ENCODE data around the gene HUNK. TPM values are rescaled to one million over a fixed set of nuclear protein-coding genes. Genes with fewer than 3 reads are reported as not detected.
A peak's percentile ranks its signal among the peaks of the same experiment; 100 is the strongest.

Gene HUNK
- total RNA-seq, 1 donor from 2014 or later, result 2.8 TPM

DNA sequence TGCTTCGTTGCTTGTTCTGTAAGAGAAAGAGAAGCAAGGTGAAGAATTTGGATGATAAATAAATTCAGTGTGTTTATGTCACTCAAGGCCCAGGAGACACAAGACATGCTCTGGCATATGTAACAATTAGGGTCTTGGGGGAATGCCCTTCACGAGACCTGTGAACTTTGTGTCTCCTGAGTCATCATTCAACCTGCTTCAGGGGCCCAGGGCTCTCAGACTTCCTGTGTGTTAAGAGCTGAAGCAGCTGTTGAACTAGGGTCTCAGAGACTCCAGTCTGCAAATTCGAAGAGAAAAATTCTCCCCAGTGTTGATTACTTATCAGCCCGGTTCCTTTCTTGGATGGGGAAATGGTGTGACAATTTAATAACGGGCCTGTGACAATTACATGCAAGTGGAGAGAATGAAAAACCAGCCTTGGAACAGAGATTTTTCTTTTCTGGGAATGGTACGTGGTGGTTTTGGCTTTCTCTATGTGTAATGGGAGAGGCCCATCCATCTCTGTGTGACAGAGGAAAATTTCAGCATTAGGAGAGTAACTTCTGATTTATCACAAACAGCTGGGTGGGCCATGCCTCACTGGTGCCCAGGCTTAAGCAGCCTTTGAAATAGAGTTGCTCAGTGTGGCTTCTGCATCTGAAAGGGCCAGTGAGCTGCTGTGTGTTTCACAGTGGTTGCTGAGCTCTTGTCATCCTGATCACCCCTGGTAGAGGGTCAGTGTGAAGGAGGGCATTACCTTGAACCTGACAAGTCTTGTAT is 22.4 kb downstream of the HUNK start:
- no peak for DNase-seq (ENCODE audit: low read depth)
- no peak overlapping the region for H3K4me3 ChIP-seq (ENCODE audit: low read depth, low read length)
- TF ChIP-seq, protein P1, sequence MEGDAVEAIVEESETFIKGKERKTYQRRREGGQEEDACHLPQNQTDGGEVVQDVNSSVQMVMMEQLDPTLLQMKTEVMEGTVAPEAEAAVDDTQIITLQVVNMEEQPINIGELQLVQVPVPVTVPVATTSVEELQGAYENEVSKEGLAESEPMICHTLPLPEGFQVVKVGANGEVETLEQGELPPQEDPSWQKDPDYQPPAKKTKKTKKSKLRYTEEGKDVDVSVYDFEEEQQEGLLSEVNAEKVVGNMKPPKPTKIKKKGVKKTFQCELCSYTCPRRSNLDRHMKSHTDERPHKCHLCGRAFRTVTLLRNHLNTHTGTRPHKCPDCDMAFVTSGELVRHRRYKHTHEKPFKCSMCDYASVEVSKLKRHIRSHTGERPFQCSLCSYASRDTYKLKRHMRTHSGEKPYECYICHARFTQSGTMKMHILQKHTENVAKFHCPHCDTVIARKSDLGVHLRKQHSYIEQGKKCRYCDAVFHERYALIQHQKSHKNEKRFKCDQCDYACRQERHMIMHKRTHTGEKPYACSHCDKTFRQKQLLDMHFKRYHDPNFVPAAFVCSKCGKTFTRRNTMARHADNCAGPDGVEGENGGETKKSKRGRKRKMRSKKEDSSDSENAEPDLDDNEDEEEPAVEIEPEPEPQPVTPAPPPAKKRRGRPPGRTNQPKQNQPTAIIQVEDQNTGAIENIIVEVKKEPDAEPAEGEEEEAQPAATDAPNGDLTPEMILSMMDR (conservative IDR thresholded peaks at IDR 0.05; ENCODE audit: low read depth, low read length), result no peak

DNA sequence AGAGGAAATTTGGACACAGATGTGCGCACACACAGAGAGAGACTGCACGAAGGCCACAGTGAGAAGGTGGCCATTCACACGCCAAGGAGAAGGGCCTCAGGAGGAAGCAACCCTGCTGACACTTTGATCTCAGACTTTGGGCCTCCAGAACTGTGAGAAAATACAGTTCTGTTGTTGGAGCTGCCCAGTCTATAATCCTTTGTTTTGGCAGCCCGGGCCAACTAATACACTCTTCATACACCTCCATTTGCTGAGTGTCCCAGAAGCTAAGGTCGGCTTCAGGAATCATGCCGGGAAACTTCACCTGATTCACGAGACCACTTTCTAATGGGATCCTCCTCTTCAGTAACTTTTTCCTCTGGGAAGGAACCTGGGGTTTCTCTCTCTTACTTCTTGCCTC is 23.2 kb downstream of the HUNK start:
- TF ChIP-seq, protein P1 (conservative IDR thresholded peaks at IDR 0.05; ENCODE audit: low read depth, low read length), result no peak
- DNase-seq (ENCODE audit: low read depth), result no peak
- no peak overlapping the region for H3K4me3 ChIP-seq (ENCODE audit: low read depth, low read length)

DNA sequence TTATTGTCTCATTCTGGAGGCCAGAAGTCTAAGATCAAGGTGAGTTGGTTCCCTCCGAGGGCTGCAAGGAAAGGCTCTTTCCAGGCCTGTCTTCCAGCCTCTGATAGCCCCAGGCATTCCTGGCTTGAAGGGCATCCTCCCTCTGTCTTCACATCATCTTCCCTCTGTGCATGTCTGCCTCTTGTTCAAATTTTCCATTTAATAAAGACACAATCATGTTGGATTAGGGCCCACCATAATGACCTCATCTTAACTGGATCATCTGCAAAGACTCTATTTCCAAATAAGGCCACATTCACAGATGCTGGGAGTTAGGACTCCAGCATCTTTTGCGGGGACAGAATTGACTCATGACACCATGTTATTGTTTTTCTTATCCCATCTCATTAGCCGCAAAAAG is 24.5 kb downstream of the HUNK start:
- H3K4me3 ChIP-seq (ENCODE audit: low read depth, low read length), result no peak overlapping the region
- TF ChIP-seq, protein P1 (conservative IDR thresholded peaks at IDR 0.05; ENCODE audit: low read depth, low read length), result no peak
- DNase-seq (ENCODE audit: low read depth), result no peak

DNA sequence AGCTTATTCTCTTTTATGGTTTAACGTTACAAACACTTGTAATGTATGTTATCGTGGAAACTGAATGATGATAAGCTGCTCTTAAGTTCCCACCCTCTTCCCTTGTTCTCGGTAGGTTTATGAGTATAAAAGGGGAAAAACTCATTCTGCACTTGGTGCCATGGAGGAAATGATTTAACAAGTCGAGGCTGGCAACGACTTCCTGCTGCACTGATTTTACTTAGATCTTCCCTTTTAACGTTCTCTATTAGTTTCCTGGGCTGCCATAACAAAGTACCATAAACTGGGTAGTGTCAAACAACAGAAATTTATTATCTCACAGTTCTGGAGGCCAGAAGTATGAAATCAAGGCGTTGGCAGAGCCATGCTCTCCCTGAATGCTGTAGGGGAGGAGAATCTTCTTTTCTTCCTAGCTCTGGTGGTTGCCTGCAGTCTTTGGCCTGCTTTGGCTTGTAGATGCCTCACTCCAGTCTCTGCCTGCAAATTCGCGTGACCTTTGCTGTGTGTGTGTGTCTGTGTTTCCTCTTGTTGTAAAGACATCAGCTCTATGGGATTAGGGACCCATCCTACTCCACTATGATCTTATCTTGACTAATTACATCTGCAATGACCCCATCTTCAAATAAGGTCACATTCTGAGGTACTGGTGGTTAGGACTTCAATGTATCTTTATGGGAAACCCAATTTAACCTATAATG is 26.3 kb downstream of the HUNK start:
- H3K4me3 ChIP-seq (ENCODE audit: low read depth, low read length), result no peak overlapping the region
- TF ChIP-seq, protein P1 (conservative IDR thresholded peaks at IDR 0.05; ENCODE audit: low read depth, low read length), result no peak
- DNase-seq (ENCODE audit: low read depth), result no peak

DNA sequence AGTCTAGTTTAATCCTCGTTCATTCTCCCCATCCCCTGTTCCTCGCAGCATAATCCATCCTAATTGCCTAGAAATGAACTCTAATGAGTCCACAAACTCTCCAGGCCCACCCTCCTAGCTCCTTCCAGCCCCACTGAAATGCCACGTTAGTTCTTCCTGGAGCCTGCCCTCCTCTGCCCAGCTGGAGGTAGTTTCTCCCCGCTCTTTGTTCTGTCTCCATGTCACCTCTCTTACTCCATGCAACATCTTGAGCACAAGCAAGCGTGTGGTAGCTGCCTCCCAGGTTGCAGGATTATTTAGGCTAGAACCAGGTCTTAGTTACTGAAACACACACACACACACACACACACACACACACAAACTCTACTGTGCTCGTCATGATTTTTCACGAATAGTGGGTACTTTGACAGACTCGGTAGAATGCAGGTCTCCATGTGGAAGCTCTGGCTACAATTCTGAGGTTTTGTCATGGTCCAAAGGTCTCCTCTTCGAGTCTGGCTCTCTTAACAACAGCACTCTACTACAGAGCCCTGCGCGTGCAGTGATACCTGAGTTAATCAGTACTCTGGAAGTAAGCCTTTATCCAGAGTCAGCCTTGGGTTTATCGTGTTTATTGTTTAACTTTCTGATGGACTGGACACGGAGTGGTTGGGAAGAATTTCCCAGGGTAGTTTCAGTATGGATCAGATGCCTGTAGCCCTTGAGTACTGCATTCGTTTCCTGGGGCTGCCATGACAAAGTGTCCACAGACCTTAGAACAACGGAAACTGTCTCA is 27.5 kb downstream of the HUNK start:
- DNase-seq (ENCODE audit: low read depth), result peak; percentile 98
- H3K4me3 ChIP-seq (ENCODE audit: low read depth, low read length), result peak overlapping the region; percentile 27
- TF ChIP-seq, protein P1 (conservative IDR thresholded peaks at IDR 0.05; ENCODE audit: low read depth, low read length), result no peak

DNA sequence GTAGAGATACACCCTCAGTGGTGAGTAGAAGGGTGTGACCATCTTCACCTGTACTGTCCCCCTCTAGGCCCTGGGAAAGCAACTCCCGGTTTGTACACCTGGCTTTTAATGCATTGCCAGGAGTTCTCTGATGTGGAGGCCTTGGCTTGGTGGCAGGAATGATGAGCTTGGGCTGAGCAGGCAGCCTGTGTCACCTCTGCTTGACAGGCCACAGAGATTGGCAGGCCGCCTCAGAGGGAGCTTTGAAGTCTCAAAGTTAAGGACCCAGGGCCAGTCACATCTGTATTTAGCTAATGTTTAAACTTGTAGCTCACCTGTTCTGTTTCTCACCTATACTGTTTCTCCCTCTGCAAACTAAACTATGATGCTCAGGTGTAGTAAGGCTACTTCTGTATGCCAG is 28.5 kb downstream of the HUNK start:
- H3K4me3 ChIP-seq (ENCODE audit: low read depth, low read length), result no peak overlapping the region
- TF ChIP-seq, protein P1 (conservative IDR thresholded peaks at IDR 0.05; ENCODE audit: low read depth, low read length), result no peak
- no peak for DNase-seq (ENCODE audit: low read depth)

Data from epithelial cell of proximal tubule (primary cell).